ENCODE data around the gene FRMD4A.

- TF ChIP-seq, protein P1, sequence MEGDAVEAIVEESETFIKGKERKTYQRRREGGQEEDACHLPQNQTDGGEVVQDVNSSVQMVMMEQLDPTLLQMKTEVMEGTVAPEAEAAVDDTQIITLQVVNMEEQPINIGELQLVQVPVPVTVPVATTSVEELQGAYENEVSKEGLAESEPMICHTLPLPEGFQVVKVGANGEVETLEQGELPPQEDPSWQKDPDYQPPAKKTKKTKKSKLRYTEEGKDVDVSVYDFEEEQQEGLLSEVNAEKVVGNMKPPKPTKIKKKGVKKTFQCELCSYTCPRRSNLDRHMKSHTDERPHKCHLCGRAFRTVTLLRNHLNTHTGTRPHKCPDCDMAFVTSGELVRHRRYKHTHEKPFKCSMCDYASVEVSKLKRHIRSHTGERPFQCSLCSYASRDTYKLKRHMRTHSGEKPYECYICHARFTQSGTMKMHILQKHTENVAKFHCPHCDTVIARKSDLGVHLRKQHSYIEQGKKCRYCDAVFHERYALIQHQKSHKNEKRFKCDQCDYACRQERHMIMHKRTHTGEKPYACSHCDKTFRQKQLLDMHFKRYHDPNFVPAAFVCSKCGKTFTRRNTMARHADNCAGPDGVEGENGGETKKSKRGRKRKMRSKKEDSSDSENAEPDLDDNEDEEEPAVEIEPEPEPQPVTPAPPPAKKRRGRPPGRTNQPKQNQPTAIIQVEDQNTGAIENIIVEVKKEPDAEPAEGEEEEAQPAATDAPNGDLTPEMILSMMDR (optimal IDR thresholded peaks at IDR 0.05 in 1 of 3, IDR thresholded peaks at IDR 0.05 in 1 of 3, conservative IDR thresholded peaks at IDR 0.05 in 1 of 3; ENCODE audit: extremely low read depth in 1 of 3, insufficient read depth in 2 of 3, low read length in 3 of 3): no peak
- TF ChIP-seq EZH2 (IDR thresholded peaks at IDR 0.05; ENCODE audit: low read length): no peak
These were observed 658.2 kb downstream of the FRMD4A start for GRCh38 chr10:13672548-13672947.
